ENCODE results near the gene BRMS1. TPM values are rescaled to one million over a fixed set of nuclear protein-coding genes. Genes with fewer than 3 reads are reported as not detected.
"Not testable (repeated sequence)": the region's sequence is repeated elsewhere in the genome, so short reads cannot be mapped to it uniquely, and the experiment has no call there.

BRMS1 gene
- total RNA-seq, 2 experiments from 2014 or later, result 53.2 to 57.1 TPM

- no peak for ATAC-seq
- peaks cover 44% of the 10 kb centered on the region for H3K4me1 Mint-ChIP-seq (ENCODE audit: low read depth)
These were observed 31.4 kb downstream of the BRMS1 start for GRCh38 chr11:66313321-66314185.

GRCh38 chr11:66312549-66313320, 32.2 kb downstream of the BRMS1 start:
- peaks cover 25% of the 10 kb centered on the region for H3K36me3 Mint-ChIP-seq (ENCODE audit: low read depth)
- H3K4me3 Mint-ChIP-seq, result peak overlapping the region; percentile 87
- POLR2A ChIA-PET, result interaction anchor here (1.0 to 3.7 kb wide), 14 partner anchors 9 to 59 kb away, joined by 3 to 45 read pairs (median 7); partner anchors contain the start of genes BRMS1, RIN1, SLC29A2 and YIF1A
- no peaks in the 10 kb centered on the region for H3K9me3 Mint-ChIP-seq (ENCODE audit: insufficient read depth)
- peak; percentile 76 for ATAC-seq
- H3K27ac Mint-ChIP-seq, result peak overlapping the region; percentile 99
- peak; percentile 100 for DNase-seq
- peaks cover 36% of the 10 kb centered on the region for H3K4me1 Mint-ChIP-seq (ENCODE audit: low read depth)
- H3K27me3 Mint-ChIP-seq (ENCODE audit: low read depth), result no peaks in the 10 kb centered on the region
- CTCF ChIA-PET, result interaction anchor here (0.6 to 6.3 kb wide), 22 partner anchors 9 to 365 kb away, joined by 3 to 194 read pairs (median 12); partner anchors contain the start of genes B4GAT1, BRMS1, MRPL11 and RBM4B

More at GRCh38 chr11:66313321-66314185, 31.4 kb downstream of the BRMS1 start:
- peaks cover 25% of the 10 kb centered on the region for H3K36me3 Mint-ChIP-seq (ENCODE audit: low read depth)
- no peaks in the 10 kb centered on the region for H3K9me3 Mint-ChIP-seq (ENCODE audit: insufficient read depth)
- peak overlapping the region; percentile 87 for H3K4me3 Mint-ChIP-seq
- ChIA-PET CTCF (interaction anchor here (1.0 to 6.3 kb wide), 14 partner anchors 9 to 364 kb away, joined by 3 to 194 read pairs (median 31); partner anchors contain the start of genes B4GAT1, BRMS1, RBM4B and RIN1), POLR2A (interaction anchor here (0.9 to 3.7 kb wide), 13 partner anchors 11 to 59 kb away, joined by 3 to 45 read pairs (median 7); partner anchors contain the start of genes BRMS1, RIN1, SLC29A2 and YIF1A)
- H3K27ac Mint-ChIP-seq, result peak overlapping the region; percentile 99
- no peak for DNase-seq
- no peaks in the 10 kb centered on the region for H3K27me3 Mint-ChIP-seq (ENCODE audit: low read depth)

GRCh38 chr11:66311965-66312548, 32.8 kb downstream of the BRMS1 start:
- H3K9me3 Mint-ChIP-seq (ENCODE audit: insufficient read depth), result no peaks in the 10 kb centered on the region
- ATAC-seq, result peak; percentile 74
- no peaks in the 10 kb centered on the region for H3K27me3 Mint-ChIP-seq (ENCODE audit: low read depth)
- H3K4me1 Mint-ChIP-seq (ENCODE audit: low read depth), result peaks cover 29% of the 10 kb centered on the region
- DNase-seq, result peak; percentile 98
- ChIA-PET POLR2A (interaction anchor here (0.6 to 3.7 kb wide), 17 partner anchors 10 to 358 kb away, joined by 3 to 45 read pairs (median 7); partner anchors contain the start of genes B4GAT1, BRMS1, RIN1 and SLC29A2), CTCF (interaction anchor here (0.6 to 6.3 kb wide), 34 partner anchors 10 to 366 kb away, joined by 3 to 194 read pairs (median 6); partner anchors contain the start of genes B4GAT1, BRMS1, MRPL11 and RAB1B)
- H3K27ac Mint-ChIP-seq, result peak overlapping the region; percentile 99
- peaks cover 25% of the 10 kb centered on the region for H3K36me3 Mint-ChIP-seq (ENCODE audit: low read depth)
- peak overlapping the region; percentile 87 for H3K4me3 Mint-ChIP-seq

- H3K27me3 Mint-ChIP-seq (ENCODE audit: low read depth), result no peaks in the 10 kb centered on the region
- no peaks in the 10 kb centered on the region for H3K9me3 Mint-ChIP-seq (ENCODE audit: insufficient read depth)
- H3K27ac Mint-ChIP-seq, result peak overlapping the region; percentile 99
- POLR2A ChIA-PET, result interaction anchor here (0.6 to 3.7 kb wide), 12 partner anchors 10 to 358 kb away, joined by 3 to 45 read pairs (median 6); partner anchors contain the start of genes B4GAT1, BRMS1, RIN1 and YIF1A
- CTCF ChIA-PET, result interaction anchor here (0.6 to 6.3 kb wide), 34 partner anchors 11 to 366 kb away, joined by 3 to 194 read pairs (median 5); partner anchors contain the start of genes B4GAT1, BRMS1, DPP3 and MRPL11
- ATAC-seq (no peak), DNase-seq (no peak)
- peak overlapping the region; percentile 87 for H3K4me3 Mint-ChIP-seq
- H3K4me1 Mint-ChIP-seq (ENCODE audit: low read depth), result peaks cover 28% of the 10 kb centered on the region
- peaks cover 25% of the 10 kb centered on the region for H3K36me3 Mint-ChIP-seq (ENCODE audit: low read depth)
These were observed 33.4 kb downstream of the BRMS1 start for GRCh38 chr11:66311470-66311964.

GRCh38 chr11:66310803-66311440, 34.0 kb downstream of the BRMS1 start:
- ATAC-seq; H3K4me3 Mint-ChIP-seq; H3K27me3 Mint-ChIP-seq (ENCODE audit: low read depth); H3K9me3 Mint-ChIP-seq (ENCODE audit: insufficient read depth); DNase-seq; H3K27ac Mint-ChIP-seq: not testable (repeated sequence)
- H3K4me1 Mint-ChIP-seq (ENCODE audit: low read depth), result peaks cover 25% of the 10 kb centered on the region
- H3K36me3 Mint-ChIP-seq (ENCODE audit: low read depth), result peaks cover 22% of the 10 kb centered on the region
- CTCF ChIA-PET, result interaction anchor here (0.6 to 6.3 kb wide), 33 partner anchors 11 to 367 kb away, joined by 3 to 194 read pairs (median 5); partner anchors contain the start of genes B4GAT1, BRMS1, DPP3 and MRPL11
- POLR2A ChIA-PET, result interaction anchor here (0.6 to 3.7 kb wide), 11 partner anchors 10 to 40 kb away, joined by 3 to 45 read pairs (median 6); partner anchors contain the start of genes B4GAT1, BRMS1, RIN1 and YIF1A

- peaks cover 20% of the 10 kb centered on the region for H3K4me1 Mint-ChIP-seq (ENCODE audit: low read depth)
- DNase-seq (no peak), ATAC-seq (no peak)
- peaks cover 16% of the 10 kb centered on the region for H3K36me3 Mint-ChIP-seq (ENCODE audit: low read depth)
- H3K27ac Mint-ChIP-seq, result no peak overlapping the region
- H3K27me3 Mint-ChIP-seq (ENCODE audit: low read depth), result no peaks in the 10 kb centered on the region
- POLR2A ChIA-PET, result no interaction called here
- H3K4me3 Mint-ChIP-seq, result no peak overlapping the region
- CTCF ChIA-PET, result interaction anchor here (1.1 to 6.3 kb wide), 9 partner anchors 11 to 367 kb away, joined by 4 to 194 read pairs (median 37); partner anchors contain the start of genes B4GAT1, BRMS1, RBM4B and RIN1
- no peaks in the 10 kb centered on the region for H3K9me3 Mint-ChIP-seq (ENCODE audit: insufficient read depth)
These were observed 34.6 kb downstream of the BRMS1 start for GRCh38 chr11:66310324-66310723.

GRCh38 chr11:66309475-66309874, 35.4 kb downstream of the BRMS1 start:
- no peak for DNase-seq
- Mint-ChIP-seq H3K36me3 (ENCODE audit: low read depth) (peaks cover 9% of the 10 kb centered on the region), H3K4me3 (no peak overlapping the region), H3K4me1 (ENCODE audit: low read depth) (peaks cover 13% of the 10 kb centered on the region), H3K27ac (no peak overlapping the region), H3K9me3 (ENCODE audit: insufficient read depth) (no peaks in the 10 kb centered on the region), H3K27me3 (ENCODE audit: low read depth) (no peaks in the 10 kb centered on the region)
- ChIA-PET CTCF (interaction anchor here (1.1 to 6.3 kb wide), 10 partner anchors 11 to 368 kb away, joined by 3 to 194 read pairs (median 22); partner anchors contain the start of genes B4GAT1, BRMS1, RBM4B and RIN1), POLR2A (interaction anchor here (0.7 kb wide), 1 partner anchor 1565 kb away, joined by 4 read pairs; no protein-coding TSS in a partner anchor)
- ATAC-seq, result no peak

- Mint-ChIP-seq H3K27ac (no peak overlapping the region), H3K4me1 (ENCODE audit: low read depth) (no peaks in the 10 kb centered on the region), H3K9me3 (ENCODE audit: insufficient read depth) (no peaks in the 10 kb centered on the region), H3K27me3 (ENCODE audit: low read depth) (no peaks in the 10 kb centered on the region), H3K4me3 (no peak overlapping the region), H3K36me3 (ENCODE audit: low read depth) (no peaks in the 10 kb centered on the region)
- ATAC-seq (no peak), DNase-seq (no peak)
- ChIA-PET CTCF (interaction anchor here (2.9 to 8.7 kb wide), 2 partner anchors 8 to 86 kb away, joined by 7 to 59 read pairs; no protein-coding TSS in a partner anchor), POLR2A (no interaction called here)
These were observed 42.2 kb downstream of the BRMS1 start for GRCh38 chr11:66302656-66303055.

GRCh38 chr11:66299186-66299585, 45.7 kb downstream of the BRMS1 start:
- DNase-seq (no peak), ATAC-seq (no peak)
- Mint-ChIP-seq H3K4me3 (no peak overlapping the region), H3K4me1 (ENCODE audit: low read depth) (no peaks in the 10 kb centered on the region), H3K9me3 (ENCODE audit: insufficient read depth) (no peaks in the 10 kb centered on the region), H3K27me3 (ENCODE audit: low read depth) (no peaks in the 10 kb centered on the region), H3K27ac (no peak overlapping the region), H3K36me3 (ENCODE audit: low read depth) (no peaks in the 10 kb centered on the region)
- POLR2A ChIA-PET, result no interaction called here
- CTCF ChIA-PET, result interaction anchor here (8.7 kb wide), 1 partner anchor 12 kb away, joined by 59 read pairs; no protein-coding TSS in a partner anchor

GRCh38 chr11:66297610-66298009, 47.3 kb downstream of the BRMS1 start:
- CTCF ChIA-PET, result interaction anchor here (1.6 to 8.7 kb wide), 2 partner anchors 13 to 91 kb away, joined by 4 to 59 read pairs; no protein-coding TSS in a partner anchor
- H3K27me3 Mint-ChIP-seq (ENCODE audit: low read depth), result peaks cover 10% of the 10 kb centered on the region
- H3K27ac Mint-ChIP-seq, result no peak overlapping the region
- no peak overlapping the region for H3K4me3 Mint-ChIP-seq
- POLR2A ChIA-PET, result no interaction called here
- peaks cover under 1% of the 10 kb centered on the region for H3K4me1 Mint-ChIP-seq (ENCODE audit: low read depth)
- H3K9me3 Mint-ChIP-seq (ENCODE audit: insufficient read depth), result no peaks in the 10 kb centered on the region
- no peak for ATAC-seq
- DNase-seq, result no peak
- peaks cover under 1% of the 10 kb centered on the region for H3K36me3 Mint-ChIP-seq (ENCODE audit: low read depth)

Measured in activated CD8-positive, alpha-beta T cell treated with anti-CD3 and anti-CD28 coated beads, Interleukin-2, amount 10 ng/mL, durations not matched to agents 7 days and 5 days (primary cell).